ENCODE results near the gene TDRD6.
"Not testable (repeated sequence)": the region's sequence is repeated elsewhere in the genome, so short reads cannot be mapped to it uniquely, and the experiment has no call there.

Gene TDRD6

GRCh38 chr6:46687619-46688097, at the start of gene TDRD6:
TDRD6 (plus strand) TSS chr6:46687885; CDS start chr6:46688129, 244 bp downstream.
- ATAC-seq (ENCODE audit: low read depth) (no peak), DNase-seq (ENCODE audit: low spot score in 2 of 2) (no peak)
- no peaks in the 10 kb centered on the region for H3K9me3 Mint-ChIP-seq
- H3K27me3 Mint-ChIP-seq = peaks cover 1% of the 10 kb centered on the region
- no peak within 1 kb of the TSS for H3K4me3 Mint-ChIP-seq
- no peak within 1 kb of the TSS for H3K27ac Mint-ChIP-seq
- H3K4me1 Mint-ChIP-seq = no peaks in the 10 kb centered on the region
- no peaks in the 10 kb centered on the region for H3K36me3 Mint-ChIP-seq

GRCh38 chr6:46637933-46638332, 49.8 kb upstream of the TDRD6 start:
- peaks cover 17% of the 10 kb centered on the region for H3K27me3 Mint-ChIP-seq
- peaks cover 10% of the 10 kb centered on the region for H3K4me1 Mint-ChIP-seq

GRCh38 chr6:46638650-46639049, 49.0 kb upstream of the TDRD6 start:
- ATAC-seq (ENCODE audit: low read depth) = no peak
- no peaks in the 10 kb centered on the region for H3K9me3 Mint-ChIP-seq
- peaks cover 17% of the 10 kb centered on the region for H3K27me3 Mint-ChIP-seq
- H3K36me3 Mint-ChIP-seq = no peaks in the 10 kb centered on the region
- no peak for DNase-seq (ENCODE audit: low spot score in 2 of 2)
- no peak overlapping the region for H3K27ac Mint-ChIP-seq
- peaks cover 10% of the 10 kb centered on the region for H3K4me1 Mint-ChIP-seq
- no peak overlapping the region for H3K4me3 Mint-ChIP-seq

More at GRCh38 chr6:46637933-46638332, 49.8 kb upstream of the TDRD6 start:
- no peak overlapping the region for H3K27ac Mint-ChIP-seq
- no peaks in the 10 kb centered on the region for H3K36me3 Mint-ChIP-seq
- ATAC-seq (ENCODE audit: low read depth) (peak; percentile 84), DNase-seq (ENCODE audit: low spot score in 2 of 2) (no peak)
- H3K4me3 Mint-ChIP-seq = no peak overlapping the region
- H3K9me3 Mint-ChIP-seq = no peaks in the 10 kb centered on the region

GRCh38 chr6:46642928-46643751, 44.5 kb upstream of the TDRD6 start:
- no peak for ATAC-seq (ENCODE audit: low read depth)

GRCh38 chr6:46645265-46645664, 42.4 kb upstream of the TDRD6 start:
- H3K27ac Mint-ChIP-seq = no peak overlapping the region
- peaks cover 3% of the 10 kb centered on the region for H3K36me3 Mint-ChIP-seq
- ATAC-seq (ENCODE audit: low read depth) (no peak), DNase-seq (ENCODE audit: low spot score in 2 of 2) (no peak)
- no peak overlapping the region for H3K4me3 Mint-ChIP-seq
- peaks cover 13% of the 10 kb centered on the region for H3K27me3 Mint-ChIP-seq
- peaks cover 2% of the 10 kb centered on the region for H3K9me3 Mint-ChIP-seq
- H3K4me1 Mint-ChIP-seq = peaks cover 3% of the 10 kb centered on the region

More at GRCh38 chr6:46642928-46643751, 44.5 kb upstream of the TDRD6 start:
- DNase-seq (ENCODE audit: low spot score in 2 of 2) = no peak
- Mint-ChIP-seq H3K4me3 (no peak overlapping the region), H3K27ac (no peak overlapping the region), H3K9me3 (peaks cover 2% of the 10 kb centered on the region), H3K36me3 (peaks cover 1% of the 10 kb centered on the region), H3K27me3 (peaks cover 13% of the 10 kb centered on the region), H3K4me1 (no peaks in the 10 kb centered on the region)

- H3K4me3 Mint-ChIP-seq; H3K4me1 Mint-ChIP-seq; DNase-seq (ENCODE audit: low spot score in 2 of 2); H3K9me3 Mint-ChIP-seq; ATAC-seq (ENCODE audit: low read depth); H3K27ac Mint-ChIP-seq; H3K36me3 Mint-ChIP-seq: not testable (repeated sequence)
- H3K27me3 Mint-ChIP-seq = peaks cover 13% of the 10 kb centered on the region
Measured at GRCh38 chr6:46648108-46648507, 39.6 kb upstream of the TDRD6 start.

DNA sequence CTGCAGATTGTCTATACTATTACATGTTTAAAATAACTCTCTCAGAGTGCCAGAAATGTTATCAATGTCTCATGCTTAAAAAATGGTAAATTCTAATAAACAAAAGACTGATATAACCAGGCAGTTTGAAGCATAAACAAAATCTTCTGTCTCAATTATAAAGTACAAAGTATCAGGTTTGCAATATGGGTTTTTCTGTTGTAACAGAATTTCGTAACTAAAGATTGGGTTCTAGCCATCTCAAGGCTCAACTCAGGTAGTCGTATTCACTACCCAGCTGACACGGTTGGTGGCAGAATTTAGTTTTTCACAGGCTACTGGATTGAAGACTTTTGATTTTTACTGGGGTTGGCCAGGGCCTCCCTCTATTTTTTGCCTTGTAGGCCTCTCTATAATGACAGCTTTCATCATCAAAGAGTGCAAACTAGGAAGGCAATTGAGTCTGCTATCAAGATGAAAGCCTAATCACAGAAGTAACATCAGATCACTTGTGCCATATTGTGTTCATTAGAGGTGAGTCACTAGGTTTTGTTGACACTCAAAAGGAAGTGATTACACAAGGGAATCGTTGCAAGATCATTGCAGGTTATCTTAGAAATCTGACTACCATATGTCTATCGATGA, 38.7 kb upstream of the TDRD6 start:
- Mint-ChIP-seq H3K4me1 (peaks cover 10% of the 10 kb centered on the region), H3K27ac (no peak overlapping the region), H3K36me3 (peaks cover 3% of the 10 kb centered on the region), H3K9me3 (peaks cover 2% of the 10 kb centered on the region), H3K27me3 (peaks cover 18% of the 10 kb centered on the region), H3K4me3 (no peak overlapping the region)
- ATAC-seq (ENCODE audit: low read depth) = no peak
- DNase-seq (ENCODE audit: low spot score in 2 of 2) = no peak

- Mint-ChIP-seq H3K4me1 (peaks cover 10% of the 10 kb centered on the region), H3K27me3 (peaks cover 17% of the 10 kb centered on the region), H3K27ac (no peak overlapping the region), H3K9me3 (no peaks in the 10 kb centered on the region), H3K4me3 (no peak overlapping the region), H3K36me3 (peaks cover 3% of the 10 kb centered on the region)
- DNase-seq (ENCODE audit: low spot score in 2 of 2) = no peak
- no peak for ATAC-seq (ENCODE audit: low read depth)
Measured at GRCh38 chr6:46651006-46651405, 36.7 kb upstream of the TDRD6 start.

- H3K9me3 Mint-ChIP-seq = no peaks in the 10 kb centered on the region
- no peak for ATAC-seq (ENCODE audit: low read depth)
- peaks cover 3% of the 10 kb centered on the region for H3K36me3 Mint-ChIP-seq
- H3K4me1 Mint-ChIP-seq = peaks cover 10% of the 10 kb centered on the region
- no peak for DNase-seq (ENCODE audit: low spot score in 2 of 2)
- no peak overlapping the region for H3K4me3 Mint-ChIP-seq
- peaks cover 17% of the 10 kb centered on the region for H3K27me3 Mint-ChIP-seq
- no peak overlapping the region for H3K27ac Mint-ChIP-seq
Measured at GRCh38 chr6:46651816-46652215, 35.9 kb upstream of the TDRD6 start.

GRCh38 chr6:46652232-46652602, 35.5 kb upstream of the TDRD6 start:
- Mint-ChIP-seq H3K36me3 (peaks cover 3% of the 10 kb centered on the region), H3K4me1 (peaks cover 10% of the 10 kb centered on the region), H3K27me3 (peaks cover 17% of the 10 kb centered on the region), H3K27ac (peak overlapping the region; percentile 21), H3K9me3 (no peaks in the 10 kb centered on the region), H3K4me3 (peak overlapping the region; percentile 89)
- ATAC-seq (ENCODE audit: low read depth) (no peak), DNase-seq (ENCODE audit: low spot score in 2 of 2) (no peak)

- ATAC-seq (ENCODE audit: low read depth) (peak; percentile 100), DNase-seq (ENCODE audit: low spot score in 2 of 2) (peak; percentile 71)
- Mint-ChIP-seq H3K4me1 (peaks cover 10% of the 10 kb centered on the region), H3K27ac (peak within 1 kb of the TSS; percentile 21), H3K27me3 (peaks cover 17% of the 10 kb centered on the region), H3K4me3 (peak within 1 kb of the TSS; percentile 89), H3K36me3 (peaks cover 3% of the 10 kb centered on the region), H3K9me3 (no peaks in the 10 kb centered on the region)
Measured at GRCh38 chr6:46652603-46653438, 34.9 kb upstream of the TDRD6 start, which contains the start of the genes CYP39A1 and SLC25A27. CYP39A1 (minus strand) TSS chr6:46652818; CDS start chr6:46652582, 236 bp downstream. SLC25A27 (plus strand) TSS chr6:46652975; CDS start chr6:46653193, 218 bp downstream.

DNA sequence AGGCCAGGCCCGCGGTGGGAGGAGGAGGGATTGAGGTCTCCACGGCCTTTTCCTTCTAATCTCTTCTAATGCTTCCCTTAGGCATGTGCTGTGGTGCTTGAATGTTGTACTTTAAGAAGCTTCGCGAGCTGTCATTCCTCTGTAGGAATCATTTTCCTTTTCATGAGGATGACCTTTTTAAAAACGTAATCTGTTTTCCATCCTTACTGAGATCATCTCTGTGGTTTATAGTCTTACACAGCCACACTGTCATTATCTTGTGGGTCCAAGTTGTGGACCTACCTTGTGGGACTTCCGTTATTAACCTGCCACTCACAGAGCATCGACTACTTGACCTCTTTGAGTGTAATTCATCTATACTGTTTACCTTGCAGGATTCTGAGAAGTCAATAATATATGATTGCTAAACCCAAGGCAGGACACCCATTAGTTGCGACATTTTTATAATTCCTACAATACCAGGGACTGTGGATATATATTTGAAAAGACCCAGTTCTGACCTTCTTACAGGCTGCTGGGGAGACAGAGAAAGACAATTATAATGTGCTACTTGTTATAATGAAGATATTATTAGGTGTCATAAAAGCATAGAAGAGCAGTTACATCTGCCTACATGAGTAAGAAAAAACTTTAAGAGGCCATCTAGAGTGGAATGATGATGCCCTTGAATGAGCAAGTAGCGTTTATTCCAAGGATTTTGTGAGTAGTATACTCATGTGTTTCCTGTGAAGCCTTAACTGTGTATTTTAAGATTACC, 34.1 kb upstream of the TDRD6 start:
- DNase-seq (ENCODE audit: low spot score in 2 of 2) (no peak), ATAC-seq (ENCODE audit: low read depth) (no peak)
- Mint-ChIP-seq H3K36me3 (no peaks in the 10 kb centered on the region), H3K4me1 (peaks cover 10% of the 10 kb centered on the region), H3K27ac (no peak overlapping the region), H3K27me3 (peaks cover 13% of the 10 kb centered on the region), H3K9me3 (no peaks in the 10 kb centered on the region), H3K4me3 (peak overlapping the region; percentile 82)

- ATAC-seq (ENCODE audit: low read depth) (no peak), DNase-seq (ENCODE audit: low spot score in 2 of 2) (no peak)
- Mint-ChIP-seq H3K27me3 (peaks cover 10% of the 10 kb centered on the region), H3K9me3 (no peaks in the 10 kb centered on the region), H3K36me3 (no peaks in the 10 kb centered on the region), H3K4me3 (no peak overlapping the region), H3K4me1 (peaks cover 7% of the 10 kb centered on the region), H3K27ac (no peak overlapping the region)
Measured at GRCh38 chr6:46655803-46656202, 31.9 kb upstream of the TDRD6 start.

Data from memory B cell (primary cell).